SK-N-SH (cell line): ENCODE data around the gene GLUL. TPM values are rescaled to one million over a fixed set of nuclear protein-coding genes. Genes with fewer than 3 reads are reported as not detected.

Experiments
- CTCF ChIA-PET: fragments of 300-600, 350-600 bp; formaldehyde crosslinking; extraction: SDS; loops from one replicate; lab custom pipeline; 2021; lab: Yijun Ruan, JAX
- POLR2A ChIA-PET: fragments of 350-600 bp; sonication (Branson Sonifier 250); formaldehyde crosslinking; extraction: SDS; loops from one replicate; lab custom pipeline; 2020; ENCODE audit warnings: antibody characterized with exemption, inconsistent platforms; lab: Yijun Ruan, JAX
- DNase-seq: peaks from one replicate; pipeline ENCODE4 v3.0.0; 2012
- H2AFZ ChIP-seq: fragments of 200-600 bp; sonication (generic); 2 replicates; pipeline ENCODE4 v1.8.1; 2016; ENCODE audit warnings: antibody characterized with exemption, mild to moderate bottlenecking, low read depth
- H3F3A ChIP-seq: fragments of 200-600 bp; sonication (generic); replicated peaks from 2 replicates; pipeline ENCODE3; 2016; ENCODE audit warnings: antibody characterized with exemption, mild to moderate bottlenecking; ENCODE audit not compliant: insufficient read depth
- H3K27ac ChIP-seq, 2 experiments: fragments of 200-500 bp in 1 of 2; fragments of 200-600 bp in 1 of 2; sonication (Bioruptor generic) in 1 of 2; sonication (generic), shearing (Covaris generic) in 1 of 2; 2 replicates each; pipeline versions ENCODE4 v1.5.1 to v1.6.1; 2014 to 2016; ENCODE audit warnings: low read depth in 2 of 2, inconsistent platforms in 1 of 2, low read length in 1 of 2, mild to moderate bottlenecking in 1 of 2, mixed read lengths in 1 of 2
- H3K27me3 ChIP-seq: fragments of 200-600 bp; sonication (generic), shearing (Covaris generic); 2 replicates; pipeline ENCODE4 v1.6.1; 2016; ENCODE audit warnings: mixed run types; ENCODE audit not compliant: insufficient read depth
- H3K36me3 ChIP-seq, 2 experiments: fragments of 200-500 bp in 1 of 2; fragments of 200-600 bp in 1 of 2; sonication (Bioruptor generic) in 1 of 2; sonication (generic) in 1 of 2; replicated peaks in 1 of 2; 2 replicates each; pipeline versions ENCODE3 to v1.5.1; 2014 to 2016; ENCODE audit warnings: low read length in 1 of 2, mild to moderate bottlenecking in 1 of 2; ENCODE audit not compliant: insufficient read depth in 2 of 2, control insufficient read depth in 1 of 2
- H3K4me1 ChIP-seq, 2 experiments: fragments of 200-500 bp in 1 of 2; fragments of 200-600 bp in 1 of 2; sonication (Bioruptor generic) in 1 of 2; sonication (generic), shearing (Covaris generic) in 1 of 2; 2 replicates each; pipeline versions ENCODE4 v1.5.1 to v1.6.1; 2014 to 2016; ENCODE audit warnings: low read depth in 1 of 2, low read length in 1 of 2, mixed run types in 1 of 2; ENCODE audit not compliant: insufficient read depth in 2 of 2, control insufficient read depth in 1 of 2
- H3K4me2 ChIP-seq: fragments of 200-600 bp; sonication (generic), shearing (Covaris generic); 2 replicates; pipeline ENCODE4 v1.6.1; 2017; ENCODE audit warnings: mixed run types
- H3K4me3 ChIP-seq, 2 experiments: fragments of 200-500 bp in 1 of 2; fragments of 200-600 bp in 1 of 2; sonication (Bioruptor generic) in 1 of 2; sonication (generic), shearing (Covaris generic) in 1 of 2; 2 replicates each; pipeline versions ENCODE4 v1.5.1 to v1.8.1; 2014 to 2016; ENCODE audit warnings: low read depth in 2 of 2, inconsistent platforms in 1 of 2, low read length in 1 of 2, mild to moderate bottlenecking in 1 of 2, mixed read lengths in 1 of 2, moderate library complexity in 1 of 2
- H3K79me2 ChIP-seq: fragments of 200-600 bp; sonication (generic); 2 replicates; pipeline ENCODE4 v1.8.1; 2017; ENCODE audit warnings: mild to moderate bottlenecking; ENCODE audit not compliant: insufficient read depth
- H3K9ac ChIP-seq: fragments of 200-600 bp; sonication (generic); 2 replicates; pipeline ENCODE4 v1.6.1; 2017; ENCODE audit warnings: mixed run types
- H3K9me2 ChIP-seq: fragments of 200-600 bp; sonication (generic); 2 replicates; pipeline ENCODE4 v1.6.1; 2017; ENCODE audit warnings: mixed run types
- H3K9me3 ChIP-seq: fragments of 200-600 bp; sonication (generic); 2 replicates; pipeline ENCODE4 v1.6.1; 2017; ENCODE audit warnings: mixed run types, mild to moderate bottlenecking, moderate library complexity
- H4K20me1 ChIP-seq: fragments of 200-600 bp; sonication (generic); 2 replicates; pipeline ENCODE4 v1.6.1; 2017; ENCODE audit warnings: mild to moderate bottlenecking, mixed run types; ENCODE audit not compliant: insufficient read depth
- ELF1 ChIP-seq: IDR thresholded peaks from 2 replicates; pipeline ENCODE4 v1.4.0; 2012
- EZH2phosphoT487 ChIP-seq: fragments of 200-600 bp; sonication (generic); IDR thresholded peaks from 2 replicates; pipeline ENCODE4 v1.6.1; 2017; ENCODE audit warnings: low read depth, mixed run types, mild to moderate bottlenecking, antibody characterized with exemption, moderate library complexity, borderline replicate concordance
- FOXJ3 ChIP-seq: sonication (generic); formaldehyde crosslinking; IDR thresholded peaks from 2 replicates; pipeline ENCODE4 v1.5.1; 2020; ENCODE audit warnings: mild to moderate bottlenecking, missing genetic modification reagents
- FOXM1 ChIP-seq: IDR thresholded peaks from 2 replicates; pipeline ENCODE4 v1.4.0; 2012; ENCODE audit warnings: low read depth, mild to moderate bottlenecking
- GABPA ChIP-seq: IDR thresholded peaks from 2 replicates; pipeline ENCODE4 v1.4.0; 2012; ENCODE audit warnings: low read depth, mild to moderate bottlenecking
- GATA2 ChIP-seq: sonication (generic); formaldehyde crosslinking; IDR thresholded peaks from 2 replicates; pipeline ENCODE4 v1.5.0; 2020; ENCODE audit warnings: mild to moderate bottlenecking, missing genetic modification reagents
- MEF2A ChIP-seq: IDR thresholded peaks from 2 replicates; pipeline ENCODE4 v1.4.0; 2012; ENCODE audit warnings: low read depth, borderline replicate concordance
- MXI1 ChIP-seq: IDR thresholded peaks from 2 replicates; pipeline ENCODE4 v1.6.1; 2012; ENCODE audit warnings: mild to moderate bottlenecking, low read depth, low read length, improper control_type of control experiment
- RAD21 ChIP-seq: IDR thresholded peaks from 2 replicates; pipeline ENCODE4 v1.6.1; 2012; ENCODE audit warnings: mild to moderate bottlenecking, low read length
- SIN3A ChIP-seq: IDR thresholded peaks from 2 replicates; pipeline ENCODE4 v1.6.1; 2012; ENCODE audit warnings: low read depth, mild to moderate bottlenecking, low read length, moderate library complexity, borderline replicate concordance
- SMC3 ChIP-seq: IDR thresholded peaks from 2 replicates; pipeline ENCODE4 v1.6.1; 2012; ENCODE audit warnings: low read depth, low read length, improper control_type of control experiment
- TCF12 ChIP-seq: IDR thresholded peaks from 2 replicates; pipeline ENCODE4 v1.4.0; 2012
- TEAD4 ChIP-seq: IDR thresholded peaks from 2 replicates; pipeline ENCODE4 v1.4.0; 2012; ENCODE audit warnings: mild to moderate bottlenecking, borderline replicate concordance; ENCODE audit not compliant: insufficient read depth
- ZBTB33 ChIP-seq: IDR thresholded peaks from 2 replicates; pipeline ENCODE4 v1.4.0; 2012; ENCODE audit warnings: low read depth, borderline replicate concordance
- WGBS: methylation state at CpG from one replicate; pipeline ENCODE4 v1.1.6; 2017; ENCODE audit warnings: low lambda C conversion rate; 5-methylcytosine and 5-hydroxymethylcytosine counted together
- polyA plus RNA-seq, 3 experiments: library from polyadenylated mRNA; depleted of rRNA; stranded (reverse); fragments of >200 nt; gene quantifications; 2 replicates each; pipeline ENCODE4 v1.2.3, GENCODE V29; 2012
- TF ChIP-seq, protein P1 (sequence below): fragments of 150-350 bp; IDR thresholded peaks from 2 replicates; pipeline ENCODE4 v1.6.1; 2016; ENCODE audit warnings: mild to moderate bottlenecking, low read depth, low read length
- TF ChIP-seq, protein P2 (sequence below): IDR thresholded peaks from 2 replicates; pipeline ENCODE4 v1.6.1; 2012; ENCODE audit warnings: mild to moderate bottlenecking, low read depth, low read length, moderate library complexity

GLUL gene
- polyA plus RNA-seq, 1 of the 3 experiments (the other 2 are of a cell fraction) = 107 TPM

GRCh38 chr1:182410138-182410537 is 18.5 kb upstream of the GLUL start:
- no peaks in the 10 kb centered on the region for H3F3A ChIP-seq
- no peaks in the 10 kb centered on the region for H3K79me2 ChIP-seq
- TF ChIP-seq, protein P1, sequence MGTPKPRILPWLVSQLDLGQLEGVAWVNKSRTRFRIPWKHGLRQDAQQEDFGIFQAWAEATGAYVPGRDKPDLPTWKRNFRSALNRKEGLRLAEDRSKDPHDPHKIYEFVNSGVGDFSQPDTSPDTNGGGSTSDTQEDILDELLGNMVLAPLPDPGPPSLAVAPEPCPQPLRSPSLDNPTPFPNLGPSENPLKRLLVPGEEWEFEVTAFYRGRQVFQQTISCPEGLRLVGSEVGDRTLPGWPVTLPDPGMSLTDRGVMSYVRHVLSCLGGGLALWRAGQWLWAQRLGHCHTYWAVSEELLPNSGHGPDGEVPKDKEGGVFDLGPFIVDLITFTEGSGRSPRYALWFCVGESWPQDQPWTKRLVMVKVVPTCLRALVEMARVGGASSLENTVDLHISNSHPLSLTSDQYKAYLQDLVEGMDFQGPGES = no peak
- TF ChIP-seq SMC3 (no peak), TEAD4 (no peak), FOXM1 (no peak), MXI1 (no peak), ELF1 (no peak), TCF12 (no peak), ZBTB33 (no peak), RAD21 (no peak), SIN3A (no peak), GABPA (no peak), MEF2A (no peak), FOXJ3 (CRISPR knock-in tag) (no peak), GATA2 (CRISPR knock-in tag) (no peak), EZH2phosphoT487 (no peak)
- TF ChIP-seq, protein P2, sequence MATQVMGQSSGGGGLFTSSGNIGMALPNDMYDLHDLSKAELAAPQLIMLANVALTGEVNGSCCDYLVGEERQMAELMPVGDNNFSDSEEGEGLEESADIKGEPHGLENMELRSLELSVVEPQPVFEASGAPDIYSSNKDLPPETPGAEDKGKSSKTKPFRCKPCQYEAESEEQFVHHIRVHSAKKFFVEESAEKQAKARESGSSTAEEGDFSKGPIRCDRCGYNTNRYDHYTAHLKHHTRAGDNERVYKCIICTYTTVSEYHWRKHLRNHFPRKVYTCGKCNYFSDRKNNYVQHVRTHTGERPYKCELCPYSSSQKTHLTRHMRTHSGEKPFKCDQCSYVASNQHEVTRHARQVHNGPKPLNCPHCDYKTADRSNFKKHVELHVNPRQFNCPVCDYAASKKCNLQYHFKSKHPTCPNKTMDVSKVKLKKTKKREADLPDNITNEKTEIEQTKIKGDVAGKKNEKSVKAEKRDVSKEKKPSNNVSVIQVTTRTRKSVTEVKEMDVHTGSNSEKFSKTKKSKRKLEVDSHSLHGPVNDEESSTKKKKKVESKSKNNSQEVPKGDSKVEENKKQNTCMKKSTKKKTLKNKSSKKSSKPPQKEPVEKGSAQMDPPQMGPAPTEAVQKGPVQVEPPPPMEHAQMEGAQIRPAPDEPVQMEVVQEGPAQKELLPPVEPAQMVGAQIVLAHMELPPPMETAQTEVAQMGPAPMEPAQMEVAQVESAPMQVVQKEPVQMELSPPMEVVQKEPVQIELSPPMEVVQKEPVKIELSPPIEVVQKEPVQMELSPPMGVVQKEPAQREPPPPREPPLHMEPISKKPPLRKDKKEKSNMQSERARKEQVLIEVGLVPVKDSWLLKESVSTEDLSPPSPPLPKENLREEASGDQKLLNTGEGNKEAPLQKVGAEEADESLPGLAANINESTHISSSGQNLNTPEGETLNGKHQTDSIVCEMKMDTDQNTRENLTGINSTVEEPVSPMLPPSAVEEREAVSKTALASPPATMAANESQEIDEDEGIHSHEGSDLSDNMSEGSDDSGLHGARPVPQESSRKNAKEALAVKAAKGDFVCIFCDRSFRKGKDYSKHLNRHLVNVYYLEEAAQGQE = no peak
- H3K9me2 ChIP-seq = no peaks in the 10 kb centered on the region
- ChIA-PET POLR2A (no interaction called here), CTCF (interaction anchor here (1.0 kb wide), 1 partner anchor 13 kb away, joined by 3 read pairs; no protein-coding TSS in a partner anchor)
- H3K9ac ChIP-seq = no peak overlapping the region
- no peaks in the 10 kb centered on the region for H3K4me1 ChIP-seq
- no peak overlapping the region for H2AFZ ChIP-seq
- H4K20me1 ChIP-seq = no peaks in the 10 kb centered on the region
- H3K36me3 ChIP-seq = no peaks in the 10 kb centered on the region
- H3K27me3 ChIP-seq = no peaks in the 10 kb centered on the region
- WGBS = 46% methylated on average over 4 of the region's 4 CpGs
- no peak for DNase-seq
- no peak overlapping the region for H3K4me2 ChIP-seq
- H3K4me3 ChIP-seq = no peak overlapping the region
- H3K27ac ChIP-seq = no peak overlapping the region
- no peaks in the 10 kb centered on the region for H3K9me3 ChIP-seq
